ENCODE measurements around the gene SPATS1.

GRCh38 chr6:44353336-44353735 is 10.9 kb downstream of the SPATS1 start:
- TF ChIP-seq CTCF (conservative IDR thresholded peaks at IDR 0.05; ENCODE audit: low read length): no peak
- TF ChIP-seq EZH2phosphoT487 (IDR thresholded peaks at IDR 0.05; ENCODE audit: borderline replicate concordance): no peak

All from Loucy (cell line).